HG02798 (cell line): Measurements from ENCODE around the gene CACNA1S.

Experiments used
- ATAC-seq: cut with Tn5 transposase; IDR thresholded peaks from one replicate; pipeline ENCODE4 v1.9.1; 2021; ENCODE audit warnings: mild to moderate bottlenecking; ENCODE audit not compliant: unreplicated experiment, poor library complexity

The CACNA1S gene

GRCh38 chr1:201039876-201040275, 72.3 kb downstream of the CACNA1S start:
- no peak for ATAC-seq

GRCh38 chr1:201039418-201039817, 72.8 kb downstream of the CACNA1S start:
- ATAC-seq, result no peak

- ATAC-seq, result no peak
Measured at GRCh38 chr1:201038186-201038876, 73.9 kb downstream of the CACNA1S start.

GRCh38 chr1:201036188-201036842, 75.9 kb downstream of the CACNA1S start:
- no peak for ATAC-seq

- no peak for ATAC-seq
Measured at GRCh38 chr1:201034671-201035070, 77.6 kb downstream of the CACNA1S start.

- ATAC-seq, result no peak
Measured at GRCh38 chr1:201032408-201032807, 79.8 kb downstream of the CACNA1S start.

- no peak for ATAC-seq
Measured at GRCh38 chr1:201028461-201028889, 83.8 kb downstream of the CACNA1S start.

- no peak for ATAC-seq
Measured at GRCh38 chr1:201026836-201027235, 85.4 kb downstream of the CACNA1S start.

- ATAC-seq, result no peak
Measured at GRCh38 chr1:201026234-201026633, 86.0 kb downstream of the CACNA1S start.

- ATAC-seq, result no peak
Measured at GRCh38 chr1:201025571-201026002, 86.6 kb downstream of the CACNA1S start.

- ATAC-seq, result no peak
Measured at GRCh38 chr1:201024625-201024998, 87.6 kb downstream of the CACNA1S start.

GRCh38 chr1:201023920-201024624, 88.2 kb downstream of the CACNA1S start:
- no peak for ATAC-seq

- peak; percentile 78 for ATAC-seq
Measured at GRCh38 chr1:201023517-201023902, 88.7 kb downstream of the CACNA1S start, which contains the start of gene KIF21B. KIF21B (minus strand) TSS chr1:201023714; CDS start chr1:201023383, 331 bp downstream.

- ATAC-seq, result no peak
Measured at GRCh38 chr1:201022820-201023516, 89.3 kb downstream of the CACNA1S start.

- no peak for ATAC-seq
Measured at GRCh38 chr1:201022493-201022819, 89.8 kb downstream of the CACNA1S start.

- ATAC-seq, result no peak
Measured at GRCh38 chr1:201021630-201022492, 90.4 kb downstream of the CACNA1S start.

GRCh38 chr1:201020721-201021629, 91.3 kb downstream of the CACNA1S start:
- no peak for ATAC-seq

GRCh38 chr1:201020040-201020591, 92.1 kb downstream of the CACNA1S start:
- no peak for ATAC-seq
